Stomach smooth muscle (tissue), 2 donors: ENCODE results near the gene PRKG1.

Experiments used
- H3K27ac ChIP-seq: one replicate; pipeline ENCODE4 v1.7.0; 2013; ENCODE audit warnings: mild to moderate bottlenecking, low read length, inconsistent platforms
- H3K27me3 ChIP-seq, 2 donors: one replicate each; pipeline ENCODE4 v1.7.0; 2013; ENCODE audit warnings: low read length in 2 of 2; ENCODE audit not compliant: insufficient read depth in 2 of 2, control insufficient read depth in 1 of 2
- H3K36me3 ChIP-seq, 2 donors: one replicate each; pipeline ENCODE4 v1.7.0; 2013; ENCODE audit warnings: low read length in 2 of 2; ENCODE audit not compliant: control insufficient read depth in 2 of 2, insufficient read depth in 2 of 2
- H3K4me1 ChIP-seq: one replicate; pipeline ENCODE4 v1.7.0; 2013; ENCODE audit warnings: low read length; ENCODE audit not compliant: control insufficient read depth, insufficient read depth
- H3K4me3 ChIP-seq, 2 donors: one replicate each; pipeline ENCODE4 v1.7.0; 2013; ENCODE audit warnings: low read length in 2 of 2
- H3K9ac ChIP-seq, 2 donors: one replicate each; pipeline ENCODE4 v1.7.0; 2013; ENCODE audit warnings: low read length in 2 of 2, mild to moderate bottlenecking in 1 of 2
- H3K9me3 ChIP-seq, 2 donors: one replicate each; pipeline ENCODE4 v1.7.0; 2013; ENCODE audit warnings: low read length in 2 of 2; ENCODE audit not compliant: control insufficient read depth in 2 of 2
- donor health status: healthy.
- donor health status: Pancreatic carcinoma.

Gene PRKG1

GRCh38 chr10:51348622-51349021 lies 274.3 kb downstream of the PRKG1 start:
- Histone ChIP-seq H3K27me3 (no peaks in the 10 kb centered on the region), H3K4me3 (no peak overlapping the region), H3K27ac (no peak overlapping the region), H3K4me1 (no peaks in the 10 kb centered on the region), H3K9me3 (no peaks in the 10 kb centered on the region), H3K9ac (no peak overlapping the region), H3K36me3 (no peaks in the 10 kb centered on the region)

GRCh38 chr10:51357170-51357569 lies 282.9 kb downstream of the PRKG1 start:
- Histone ChIP-seq H3K4me1 (no peaks in the 10 kb centered on the region), H3K9ac (no peak overlapping the region), H3K36me3 (no peaks in the 10 kb centered on the region), H3K9me3 (no peaks in the 10 kb centered on the region), H3K4me3 (no peak overlapping the region), H3K27me3 (no peaks in the 10 kb centered on the region), H3K27ac (no peak overlapping the region)

GRCh38 chr10:51358227-51358626 lies 283.9 kb downstream of the PRKG1 start:
- no peak overlapping the region for H3K4me3 ChIP-seq
- no peaks in the 10 kb centered on the region for H3K27me3 ChIP-seq
- H3K27ac ChIP-seq, result no peak overlapping the region
- H3K9me3 ChIP-seq, result no peaks in the 10 kb centered on the region
- no peaks in the 10 kb centered on the region for H3K4me1 ChIP-seq
- no peak overlapping the region for H3K9ac ChIP-seq
- H3K36me3 ChIP-seq, result no peaks in the 10 kb centered on the region

DNA sequence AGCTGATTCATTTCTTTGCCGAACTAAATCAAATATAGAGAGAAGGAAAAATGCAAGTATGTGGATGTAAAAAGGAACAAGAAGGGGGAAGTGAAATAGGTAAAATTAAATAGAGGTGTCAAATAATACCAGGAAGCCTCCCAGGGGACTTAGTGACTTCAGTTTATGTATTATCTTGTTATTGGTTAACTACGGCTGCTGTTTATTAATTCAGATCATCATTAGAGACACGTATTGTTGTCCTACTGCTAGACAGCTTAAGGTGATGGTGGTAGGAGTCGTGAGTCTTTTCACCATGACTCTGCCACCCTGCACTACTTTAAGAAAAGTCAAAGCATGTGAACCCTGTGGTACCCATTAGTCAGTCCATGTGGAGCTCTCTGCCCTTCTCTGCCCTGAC lies 289.1 kb downstream of the PRKG1 start:
- Histone ChIP-seq H3K27ac (no peak overlapping the region), H3K9ac (no peak overlapping the region), H3K4me3 (no peak overlapping the region), H3K9me3 (no peaks in the 10 kb centered on the region), H3K4me1 (no peaks in the 10 kb centered on the region), H3K36me3 (no peaks in the 10 kb centered on the region), H3K27me3 (no peaks in the 10 kb centered on the region)

DNA sequence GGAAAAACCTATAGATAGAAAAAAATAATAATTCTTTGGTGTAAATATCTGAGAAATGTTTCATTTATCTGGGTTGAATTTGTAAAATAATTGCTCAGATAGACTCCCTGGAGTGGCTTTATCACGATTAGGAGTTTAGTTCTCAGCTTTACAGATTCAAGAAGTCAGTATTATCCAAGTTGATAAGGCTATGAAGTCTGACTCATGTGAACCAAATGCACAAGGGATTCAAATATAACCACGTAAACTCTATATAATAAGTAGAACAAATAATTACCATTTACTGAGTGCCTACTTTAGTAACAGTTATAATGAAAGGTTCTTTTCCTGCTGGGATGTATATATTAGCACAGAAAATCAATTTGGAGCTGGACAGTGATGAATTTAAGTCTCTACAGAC lies 290.4 kb downstream of the PRKG1 start:
- H3K4me3 ChIP-seq, result no peak overlapping the region
- no peak overlapping the region for H3K27ac ChIP-seq
- H3K4me1 ChIP-seq, result no peaks in the 10 kb centered on the region
- H3K36me3 ChIP-seq, result no peaks in the 10 kb centered on the region
- H3K9ac ChIP-seq, result no peak overlapping the region
- H3K9me3 ChIP-seq, result no peaks in the 10 kb centered on the region
- no peaks in the 10 kb centered on the region for H3K27me3 ChIP-seq

DNA sequence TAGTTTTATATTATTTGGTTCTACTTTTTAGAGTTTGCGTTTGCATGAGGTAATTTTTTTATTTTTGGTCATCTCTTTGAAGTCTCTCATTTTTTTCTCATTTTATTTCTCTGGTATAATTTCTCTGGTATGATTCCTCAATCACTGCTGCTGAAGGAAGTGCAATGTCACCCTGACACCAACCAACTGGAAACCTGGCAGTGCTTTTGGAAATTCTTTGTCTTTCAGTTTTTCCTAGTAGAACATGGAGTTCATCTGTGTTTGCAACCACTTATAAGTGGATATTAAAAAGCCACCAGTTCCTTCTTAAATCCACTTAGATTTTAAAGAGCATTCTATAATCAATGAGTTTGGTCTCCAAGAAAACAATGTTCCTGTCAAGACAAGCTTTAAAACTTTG lies 291.8 kb downstream of the PRKG1 start:
- H3K27me3 ChIP-seq, result no peaks in the 10 kb centered on the region
- H3K27ac ChIP-seq, result no peak overlapping the region
- no peak overlapping the region for H3K9ac ChIP-seq
- H3K9me3 ChIP-seq, result no peaks in the 10 kb centered on the region
- H3K4me1 ChIP-seq, result no peaks in the 10 kb centered on the region
- H3K4me3 ChIP-seq, result no peak overlapping the region
- no peaks in the 10 kb centered on the region for H3K36me3 ChIP-seq

GRCh38 chr10:51367127-51367526 lies 292.8 kb downstream of the PRKG1 start:
- no peaks in the 10 kb centered on the region for H3K4me1 ChIP-seq
- H3K9me3 ChIP-seq, result no peaks in the 10 kb centered on the region
- H3K27ac ChIP-seq, result no peak overlapping the region
- no peak overlapping the region for H3K4me3 ChIP-seq
- H3K36me3 ChIP-seq, result no peaks in the 10 kb centered on the region
- no peak overlapping the region for H3K9ac ChIP-seq
- no peaks in the 10 kb centered on the region for H3K27me3 ChIP-seq

GRCh38 chr10:51367694-51368093 lies 293.4 kb downstream of the PRKG1 start:
- Histone ChIP-seq H3K27ac (no peak overlapping the region), H3K4me1 (no peaks in the 10 kb centered on the region), H3K4me3 (no peak overlapping the region)

GRCh38 chr10:51368943-51369342 lies 294.7 kb downstream of the PRKG1 start:
- H3K4me1 ChIP-seq, result no peaks in the 10 kb centered on the region
- no peak overlapping the region for H3K4me3 ChIP-seq
- H3K36me3 ChIP-seq, result no peaks in the 10 kb centered on the region
- H3K9ac ChIP-seq, result no peak overlapping the region
- no peaks in the 10 kb centered on the region for H3K9me3 ChIP-seq
- H3K27me3 ChIP-seq, result no peaks in the 10 kb centered on the region
- no peak overlapping the region for H3K27ac ChIP-seq

More at GRCh38 chr10:51367694-51368093, 293.4 kb downstream of the PRKG1 start:
- H3K36me3 ChIP-seq, result no peaks in the 10 kb centered on the region
- no peaks in the 10 kb centered on the region for H3K27me3 ChIP-seq
- no peaks in the 10 kb centered on the region for H3K9me3 ChIP-seq
- no peak overlapping the region for H3K9ac ChIP-seq

DNA sequence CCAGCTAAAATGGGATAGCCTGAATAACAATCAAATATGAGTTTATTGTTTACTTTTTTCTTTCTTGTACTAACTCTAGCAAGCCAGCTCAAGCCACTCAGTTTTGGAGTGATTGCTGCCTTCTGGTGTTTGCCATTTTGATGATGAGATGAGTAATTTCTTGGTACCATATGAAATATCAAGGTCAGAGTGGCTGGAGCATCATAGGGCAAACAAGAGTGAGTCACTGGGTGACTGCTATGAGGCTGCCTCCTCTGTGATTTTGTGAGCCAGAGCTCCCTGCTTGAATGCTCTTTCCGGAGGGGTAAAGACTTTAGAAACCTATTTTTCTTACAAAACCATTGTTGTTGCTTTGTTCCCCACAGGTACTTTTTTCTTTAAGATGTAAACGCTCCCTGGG lies 295.6 kb downstream of the PRKG1 start:
- H3K4me1 ChIP-seq, result no peaks in the 10 kb centered on the region
- H3K36me3 ChIP-seq, result no peaks in the 10 kb centered on the region
- no peaks in the 10 kb centered on the region for H3K9me3 ChIP-seq
- H3K4me3 ChIP-seq, result no peak overlapping the region
- H3K27ac ChIP-seq, result no peak overlapping the region
- H3K9ac ChIP-seq, result no peak overlapping the region
- no peaks in the 10 kb centered on the region for H3K27me3 ChIP-seq

DNA sequence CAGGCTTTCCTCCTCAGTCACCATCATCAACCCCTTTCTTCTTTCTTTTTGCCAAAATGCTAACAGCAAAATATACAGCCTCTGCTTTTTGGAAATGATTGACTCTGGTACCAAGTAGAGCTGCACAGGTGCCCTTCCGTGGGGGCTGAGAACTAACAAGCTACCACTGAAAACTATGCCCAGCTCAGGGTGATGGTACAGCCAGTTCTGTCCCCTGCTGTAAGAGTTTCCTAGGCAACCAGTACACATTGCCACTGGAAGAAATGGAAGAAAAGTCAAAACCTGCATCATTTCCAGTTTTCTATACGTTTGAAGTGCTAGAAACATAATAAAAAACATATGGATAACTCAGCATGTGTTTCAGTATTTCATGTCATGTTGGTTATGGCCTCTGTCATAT lies 297.5 kb downstream of the PRKG1 start:
- no peaks in the 10 kb centered on the region for H3K27me3 ChIP-seq
- no peaks in the 10 kb centered on the region for H3K4me1 ChIP-seq
- no peaks in the 10 kb centered on the region for H3K36me3 ChIP-seq
- no peak overlapping the region for H3K9ac ChIP-seq
- no peaks in the 10 kb centered on the region for H3K9me3 ChIP-seq
- H3K4me3 ChIP-seq, result no peak overlapping the region
- no peak overlapping the region for H3K27ac ChIP-seq

GRCh38 chr10:51375790-51376189 lies 301.5 kb downstream of the PRKG1 start:
- Histone ChIP-seq H3K4me1 (no peaks in the 10 kb centered on the region), H3K9me3 (no peaks in the 10 kb centered on the region), H3K9ac (no peak overlapping the region), H3K36me3 (no peaks in the 10 kb centered on the region), H3K4me3 (no peak overlapping the region), H3K27ac (no peak overlapping the region), H3K27me3 (no peaks in the 10 kb centered on the region)
